Measurements from ENCODE around the gene STAT1. TPM values are rescaled to one million over a fixed set of nuclear protein-coding genes. Genes with fewer than 3 reads are reported as not detected.
A peak's percentile ranks its signal among the peaks of the same experiment; 100 is the strongest.

The STAT1 gene
- total and polyA plus RNA-seq, 5 donors from 2014 or later = 198 to 331 (median 262) TPM

DNA sequence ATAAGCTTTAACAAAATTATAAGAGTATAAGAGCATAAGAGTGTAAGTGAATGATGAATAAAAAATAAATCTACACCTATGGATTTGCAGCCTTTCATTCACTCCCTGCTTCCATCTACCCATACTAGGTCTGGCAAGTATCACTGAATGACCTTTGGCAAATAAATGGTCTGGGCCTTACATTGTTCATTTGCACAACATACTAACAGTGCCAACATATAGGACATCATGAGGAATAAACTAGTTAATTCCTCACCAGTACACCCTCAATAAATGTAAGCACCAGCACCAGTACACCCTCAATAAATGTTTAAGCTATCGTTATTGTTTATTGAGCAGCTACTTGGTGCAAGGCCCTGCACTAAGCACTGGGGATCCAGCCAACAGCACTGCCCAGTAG, 26.9 kb downstream of the STAT1 start:
- Mint-ChIP-seq H3K4me1 (peaks cover 9 to 40% (median 28%) of the 10 kb centered on the region in 4 donors), H3K36me3 (peaks cover 76% of the 10 kb centered on the region), H3K9me3 (no peaks in the 10 kb centered on the region), H3K4me3 (no peak overlapping the region), H3K27ac (peak overlapping the region in 1 of 3 donors; percentile 89), H3K27me3 (no peaks in the 10 kb centered on the region)
- DNase-seq (no peak), ATAC-seq (ENCODE audit: low read depth in 2 of 2) (no peak)
- H3K36me3 ChIP-seq (ENCODE audit: control insufficient read depth, insufficient read depth, low read length) = peaks cover 99% of the 10 kb centered on the region
- H3K27me3 ChIP-seq (ENCODE audit: control insufficient read depth, insufficient read depth, low read length) = no peaks in the 10 kb centered on the region
- H3K4me1 ChIP-seq (ENCODE audit: control insufficient read depth, insufficient read depth, low read length, poor library complexity, severe bottlenecking) = no peaks in the 10 kb centered on the region
- no peak overlapping the region for H3K27ac ChIP-seq (ENCODE audit: insufficient read depth, low read length, poor library complexity, severe bottlenecking)
- H3K9me3 ChIP-seq (ENCODE audit: control insufficient read depth in 2 of 2, low read length in 2 of 2) = no peaks in the 10 kb centered on the region
- no peak overlapping the region for H3K4me3 ChIP-seq (ENCODE audit: low read depth, low read length)

DNA sequence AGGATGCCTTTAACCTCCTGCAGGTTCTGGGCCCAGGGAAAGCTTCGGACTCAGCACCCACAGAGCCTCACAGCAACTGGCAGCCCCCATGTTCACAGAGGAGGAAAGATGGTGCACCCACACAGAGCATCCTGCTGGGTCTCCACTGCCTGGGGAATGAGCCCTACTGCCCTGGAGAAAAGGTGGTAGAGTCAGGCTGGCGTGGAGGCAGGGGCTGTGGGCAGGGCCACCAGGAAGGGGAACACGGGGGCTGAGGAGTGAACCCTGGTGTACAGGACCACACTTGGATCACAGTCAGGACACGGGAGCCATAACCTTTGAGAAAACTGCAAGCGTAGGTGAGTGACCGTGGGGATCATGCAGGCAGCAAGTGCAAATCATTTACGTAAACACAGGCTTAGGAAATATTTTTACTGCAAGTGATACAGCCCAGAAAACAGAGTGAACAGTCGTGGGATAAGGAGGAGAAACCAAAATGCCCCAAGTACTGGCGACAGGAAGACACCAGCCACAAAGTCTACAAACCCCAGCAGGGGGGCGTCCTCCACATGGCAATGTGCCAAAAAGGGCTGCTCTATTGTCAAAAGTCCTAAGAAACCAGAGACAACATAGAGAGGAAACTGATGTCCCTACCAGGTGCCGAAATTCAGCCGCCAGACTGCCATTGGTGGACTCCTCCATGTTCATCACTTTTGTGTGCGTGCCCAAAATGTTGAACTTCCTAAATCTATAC, 27.6 kb downstream of the STAT1 start:
- no peak for DNase-seq
- Mint-ChIP-seq H3K9me3 (no peaks in the 10 kb centered on the region), H3K27ac (peak overlapping the region in 2 of 3 donors; percentile 32 to 42), H3K4me1 (peaks cover 9 to 46% (median 28%) of the 10 kb centered on the region in 4 donors), H3K36me3 (peaks cover 78% of the 10 kb centered on the region), H3K27me3 (no peaks in the 10 kb centered on the region), H3K4me3 (no peak overlapping the region)
- Histone ChIP-seq H3K9me3 (ENCODE audit: control insufficient read depth in 2 of 2, low read length in 2 of 2) (no peaks in the 10 kb centered on the region), H3K36me3 (ENCODE audit: control insufficient read depth, insufficient read depth, low read length) (peaks cover 99% of the 10 kb centered on the region), H3K4me1 (ENCODE audit: control insufficient read depth, insufficient read depth, low read length, poor library complexity, severe bottlenecking) (no peaks in the 10 kb centered on the region), H3K4me3 (ENCODE audit: low read depth, low read length) (no peak overlapping the region), H3K27ac (ENCODE audit: insufficient read depth, low read length, poor library complexity, severe bottlenecking) (peak overlapping the region; percentile 9), H3K27me3 (ENCODE audit: control insufficient read depth, insufficient read depth, low read length) (no peaks in the 10 kb centered on the region)
- ATAC-seq (ENCODE audit: low read depth in 2 of 2) = no peak

DNA sequence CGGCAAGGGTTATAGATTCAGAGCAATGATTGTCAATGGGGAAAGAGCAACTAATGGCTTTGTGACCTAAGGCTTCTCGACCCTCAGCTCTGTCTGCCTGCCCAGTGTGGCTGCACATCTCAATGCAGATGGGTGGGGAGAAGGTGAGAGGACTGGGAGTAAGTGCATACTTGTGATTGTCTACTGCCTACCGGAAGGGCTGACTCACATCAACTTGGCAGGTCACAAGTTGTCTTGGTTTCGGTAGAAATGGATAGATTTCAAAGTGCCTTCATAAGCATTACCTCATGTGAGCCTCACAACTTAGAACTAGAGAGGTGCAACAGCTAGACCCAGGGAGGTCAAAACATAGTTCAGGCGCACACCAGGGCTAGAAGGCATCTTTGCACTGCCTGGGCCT, 29.4 kb downstream of the STAT1 start:
- Histone ChIP-seq H3K9me3 (ENCODE audit: control insufficient read depth in 2 of 2, low read length in 2 of 2) (no peaks in the 10 kb centered on the region), H3K4me1 (ENCODE audit: control insufficient read depth, insufficient read depth, low read length, poor library complexity, severe bottlenecking) (no peaks in the 10 kb centered on the region), H3K36me3 (ENCODE audit: control insufficient read depth, insufficient read depth, low read length) (peaks cover 99% of the 10 kb centered on the region), H3K27me3 (ENCODE audit: control insufficient read depth, insufficient read depth, low read length) (no peaks in the 10 kb centered on the region), H3K27ac (ENCODE audit: insufficient read depth, low read length, poor library complexity, severe bottlenecking) (no peak overlapping the region), H3K4me3 (ENCODE audit: low read depth, low read length) (no peak overlapping the region)
- Mint-ChIP-seq H3K27ac (peak overlapping the region; percentile 38 to 87 (median 77)), H3K36me3 (peaks cover 80% of the 10 kb centered on the region), H3K4me1 (peaks cover 11 to 62% (median 36%) of the 10 kb centered on the region in 4 donors), H3K9me3 (no peaks in the 10 kb centered on the region), H3K4me3 (peak overlapping the region in 2 of 4 donors; percentile 21 to 36), H3K27me3 (no peaks in the 10 kb centered on the region)
- ATAC-seq (ENCODE audit: low read depth in 2 of 2) = peak; percentile 65 to 67
- peak in 1 of 3 donors; percentile 66 for DNase-seq

DNA sequence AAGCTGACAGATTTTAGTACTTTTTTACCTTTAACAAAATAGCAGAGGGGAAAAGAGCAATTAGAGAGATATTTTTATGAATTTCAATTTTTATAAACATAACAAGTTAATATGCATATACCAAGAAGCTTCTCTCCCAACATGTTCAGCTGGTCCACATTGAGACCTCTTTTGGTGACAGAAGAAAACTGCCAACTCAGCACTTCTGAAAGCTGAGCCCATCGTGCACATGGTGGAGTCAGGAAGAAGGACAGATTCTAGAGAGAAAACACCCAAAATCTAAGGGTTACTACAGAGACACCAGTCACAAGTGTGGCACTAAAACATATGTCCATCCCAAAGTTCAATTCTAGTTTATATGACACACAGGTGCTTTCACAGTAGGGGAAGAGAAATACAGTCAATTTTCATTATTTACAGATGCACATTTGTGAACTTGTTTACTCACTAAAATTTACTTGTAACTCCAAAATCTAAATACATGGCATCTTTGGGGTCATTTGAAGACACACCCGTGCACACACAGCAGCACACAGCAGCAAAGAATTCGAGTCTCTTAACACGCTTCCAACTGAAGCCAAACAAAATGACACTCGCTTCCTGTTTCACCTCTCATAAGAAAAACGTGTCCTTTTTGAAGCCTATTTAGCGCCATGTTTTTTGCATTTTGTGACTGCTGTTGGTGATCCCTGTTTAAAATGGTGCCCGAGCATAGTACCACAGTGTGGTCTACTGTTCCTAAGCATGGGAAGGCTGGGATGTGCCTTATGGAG, 31.5 kb downstream of the STAT1 start:
- Mint-ChIP-seq H3K9me3 (no peaks in the 10 kb centered on the region), H3K4me3 (no peak overlapping the region), H3K27me3 (no peaks in the 10 kb centered on the region), H3K36me3 (peaks cover 83% of the 10 kb centered on the region), H3K4me1 (peaks cover 11 to 58% (median 32%) of the 10 kb centered on the region in 4 donors), H3K27ac (peak overlapping the region; percentile 18 to 84 (median 67))
- ATAC-seq (ENCODE audit: low read depth in 2 of 2) (no peak), DNase-seq (peak in 1 of 3 donors; percentile 27)
- Histone ChIP-seq H3K27ac (ENCODE audit: insufficient read depth, low read length, poor library complexity, severe bottlenecking) (peak overlapping the region; percentile 36), H3K4me1 (ENCODE audit: control insufficient read depth, insufficient read depth, low read length, poor library complexity, severe bottlenecking) (no peaks in the 10 kb centered on the region), H3K27me3 (ENCODE audit: control insufficient read depth, insufficient read depth, low read length) (no peaks in the 10 kb centered on the region), H3K9me3 (ENCODE audit: control insufficient read depth in 2 of 2, low read length in 2 of 2) (no peaks in the 10 kb centered on the region), H3K4me3 (ENCODE audit: low read depth, low read length) (no peak overlapping the region), H3K36me3 (ENCODE audit: control insufficient read depth, insufficient read depth, low read length) (peaks cover 99% of the 10 kb centered on the region)

- H3K4me3 Mint-ChIP-seq = no peak overlapping the region
- H3K27me3 ChIP-seq (ENCODE audit: control insufficient read depth, insufficient read depth, low read length) = no peaks in the 10 kb centered on the region
- DNase-seq = no peak
- peak overlapping the region in 2 of 3 donors; percentile 18 to 69 for H3K27ac Mint-ChIP-seq
- peaks cover 80% of the 10 kb centered on the region for H3K36me3 Mint-ChIP-seq
- H3K4me1 ChIP-seq (ENCODE audit: control insufficient read depth, insufficient read depth, low read length, poor library complexity, severe bottlenecking) = no peaks in the 10 kb centered on the region
- ATAC-seq (ENCODE audit: low read depth in 2 of 2) = no peak
- H3K27me3 Mint-ChIP-seq = no peaks in the 10 kb centered on the region
- H3K36me3 ChIP-seq (ENCODE audit: control insufficient read depth, insufficient read depth, low read length) = peaks cover 100% of the 10 kb centered on the region
- H3K27ac ChIP-seq (ENCODE audit: insufficient read depth, low read length, poor library complexity, severe bottlenecking) = peak overlapping the region; percentile 36
- H3K9me3 Mint-ChIP-seq = no peaks in the 10 kb centered on the region
- H3K4me3 ChIP-seq (ENCODE audit: low read depth, low read length) = no peak overlapping the region
- no peaks in the 10 kb centered on the region for H3K9me3 ChIP-seq (ENCODE audit: control insufficient read depth in 2 of 2, low read length in 2 of 2)
- H3K4me1 Mint-ChIP-seq = peaks cover 5 to 55% (median 30%) of the 10 kb centered on the region in 4 donors
These were observed 32.2 kb downstream of the STAT1 start for GRCh38 chr2:190981733-190982132.

- Mint-ChIP-seq H3K9me3 (no peaks in the 10 kb centered on the region), H3K4me1 (peaks cover 5 to 53% (median 30%) of the 10 kb centered on the region in 4 donors), H3K4me3 (no peak overlapping the region), H3K27ac (peak overlapping the region; percentile 75 to 95 (median 84)), H3K36me3 (peaks cover 84% of the 10 kb centered on the region), H3K27me3 (no peaks in the 10 kb centered on the region)
- H3K4me1 ChIP-seq (ENCODE audit: control insufficient read depth, insufficient read depth, low read length, poor library complexity, severe bottlenecking) = no peaks in the 10 kb centered on the region
- H3K27me3 ChIP-seq (ENCODE audit: control insufficient read depth, insufficient read depth, low read length) = no peaks in the 10 kb centered on the region
- peaks cover 100% of the 10 kb centered on the region for H3K36me3 ChIP-seq (ENCODE audit: control insufficient read depth, insufficient read depth, low read length)
- H3K27ac ChIP-seq (ENCODE audit: insufficient read depth, low read length, poor library complexity, severe bottlenecking) = peak overlapping the region; percentile 36
- H3K4me3 ChIP-seq (ENCODE audit: low read depth, low read length) = no peak overlapping the region
- DNase-seq = no peak
- no peaks in the 10 kb centered on the region for H3K9me3 ChIP-seq (ENCODE audit: control insufficient read depth in 2 of 2, low read length in 2 of 2)
- ATAC-seq (ENCODE audit: low read depth in 2 of 2) = no peak
These were observed 32.6 kb downstream of the STAT1 start for GRCh38 chr2:190981333-190981732.

DNA sequence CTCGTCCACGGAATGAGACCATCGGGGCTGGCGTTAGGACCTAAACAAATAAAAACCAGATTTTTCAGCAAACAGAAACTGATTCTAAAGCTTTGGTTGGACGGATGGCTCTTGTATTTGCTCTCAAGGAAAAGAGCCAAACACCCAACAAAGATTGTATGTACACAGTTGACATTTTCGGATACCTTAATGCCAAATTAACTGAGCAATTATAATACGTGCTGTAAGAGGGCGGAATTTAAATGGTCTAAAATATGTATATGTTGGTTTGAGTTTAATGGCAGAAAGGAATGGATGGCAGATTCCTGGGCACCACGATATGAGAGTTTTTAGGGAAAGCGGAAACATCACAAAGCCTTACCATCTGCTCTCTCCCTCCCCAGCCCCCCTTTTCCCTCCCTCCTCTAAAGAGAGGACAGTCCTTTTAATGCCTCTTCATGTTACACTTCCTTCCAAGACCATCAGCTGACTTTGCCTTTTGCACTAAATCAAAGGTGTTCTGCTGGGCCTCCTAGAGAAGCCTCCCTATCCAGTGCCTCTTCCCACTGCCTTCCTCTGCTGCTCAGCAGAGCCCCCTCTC, 33.3 kb downstream of the STAT1 start:
- no peaks in the 10 kb centered on the region for H3K9me3 Mint-ChIP-seq
- Histone ChIP-seq H3K36me3 (ENCODE audit: control insufficient read depth, insufficient read depth, low read length) (peaks cover 100% of the 10 kb centered on the region), H3K9me3 (ENCODE audit: control insufficient read depth in 2 of 2, low read length in 2 of 2) (no peaks in the 10 kb centered on the region), H3K27me3 (ENCODE audit: control insufficient read depth, insufficient read depth, low read length) (no peaks in the 10 kb centered on the region), H3K4me1 (ENCODE audit: control insufficient read depth, insufficient read depth, low read length, poor library complexity, severe bottlenecking) (no peaks in the 10 kb centered on the region), H3K4me3 (ENCODE audit: low read depth, low read length) (no peak overlapping the region), H3K27ac (ENCODE audit: insufficient read depth, low read length, poor library complexity, severe bottlenecking) (no peak overlapping the region)
- H3K4me1 Mint-ChIP-seq = peaks cover 5 to 53% (median 31%) of the 10 kb centered on the region in 4 donors
- ATAC-seq (ENCODE audit: low read depth in 2 of 2) (no peak), DNase-seq (no peak)
- H3K36me3 Mint-ChIP-seq = peaks cover 84% of the 10 kb centered on the region
- H3K4me3 Mint-ChIP-seq = peak overlapping the region in 1 of 4 donors; percentile 21
- no peaks in the 10 kb centered on the region for H3K27me3 Mint-ChIP-seq
- peak overlapping the region; percentile 75 to 95 (median 84) for H3K27ac Mint-ChIP-seq

Data from CD4-positive, CD25-positive, alpha-beta regulatory T cell (primary cell).